Osteoblast (primary cell): ENCODE data around the gene CANX. TPM values are rescaled to one million over a fixed set of nuclear protein-coding genes. Genes with fewer than 3 reads are reported as not detected.
A peak's percentile ranks its signal among the peaks of the same experiment; 100 is the strongest.

ENCODE experiments used
- DNase-seq: peaks from one replicate; pipeline ENCODE4 v3.0.0; 2011; ENCODE audit warnings: low spot score, mixed read lengths; ENCODE audit not compliant: insufficient read length; ENCODE audit errors: missing footprints
- H2AFZ ChIP-seq: 2 replicates; pipeline ENCODE4 v1.6.0; 2011; ENCODE audit warnings: mild to moderate bottlenecking, low read length
- H3K27ac ChIP-seq: 2 replicates; pipeline ENCODE4 v1.5.1; 2011; ENCODE audit warnings: mild to moderate bottlenecking, low read depth, low read length, moderate library complexity
- H3K27me3 ChIP-seq: 2 replicates; pipeline ENCODE4 v1.6.0; 2012; ENCODE audit warnings: mild to moderate bottlenecking, control low read depth, inconsistent platforms, low read length, moderate library complexity; ENCODE audit not compliant: insufficient read depth
- H3K36me3 ChIP-seq: 2 replicates; pipeline ENCODE4 v1.5.1; 2011; ENCODE audit warnings: mild to moderate bottlenecking, low read length, control low read depth, moderate library complexity; ENCODE audit not compliant: insufficient read depth
- H3K4me1 ChIP-seq: 2 replicates; pipeline ENCODE4 v1.5.1; 2011; ENCODE audit warnings: mild to moderate bottlenecking, low read length, control low read depth, moderate library complexity; ENCODE audit not compliant: insufficient read depth
- H3K4me2 ChIP-seq: 2 replicates; pipeline ENCODE4 v1.6.0; 2011; ENCODE audit warnings: mild to moderate bottlenecking, low read length; ENCODE audit not compliant: insufficient read depth
- H3K4me3 ChIP-seq: fragments of 200-600 bp; sonication (generic); 3 replicates; pipeline ENCODE4 v1.5.1; 2012; ENCODE audit warnings: mild to moderate bottlenecking, low read length, inconsistent platforms; ENCODE audit not compliant: insufficient read depth
- H3K79me2 ChIP-seq: 2 replicates; pipeline ENCODE4 v1.6.0; 2012; ENCODE audit warnings: mild to moderate bottlenecking, low read length, control low read depth, inconsistent platforms; ENCODE audit not compliant: insufficient read depth
- H3K9me3 ChIP-seq: 2 replicates; pipeline ENCODE4 v1.5.1; 2011; ENCODE audit warnings: low read depth, low read length, control low read depth
- H4K20me1 ChIP-seq: 2 replicates; pipeline ENCODE4 v1.6.0; 2012; ENCODE audit warnings: mild to moderate bottlenecking, low read length, control low read depth; ENCODE audit not compliant: insufficient read depth
- total RNA-seq: library from RNA; depleted of rRNA; stranded (reverse); fragments of >200 nt; gene quantifications from 2 replicates; pipeline ENCODE4 v1.2.3, GENCODE V29; 2012
- TF ChIP-seq, protein P1 (sequence below): IDR thresholded peaks from 2 replicates; pipeline ENCODE4 v1.5.1; 2011; ENCODE audit warnings: mild to moderate bottlenecking, low read depth, low read length, moderate library complexity; ENCODE audit errors: extremely low read depth

CANX gene
- total RNA-seq, 1 donor = 698 TPM

DNA sequence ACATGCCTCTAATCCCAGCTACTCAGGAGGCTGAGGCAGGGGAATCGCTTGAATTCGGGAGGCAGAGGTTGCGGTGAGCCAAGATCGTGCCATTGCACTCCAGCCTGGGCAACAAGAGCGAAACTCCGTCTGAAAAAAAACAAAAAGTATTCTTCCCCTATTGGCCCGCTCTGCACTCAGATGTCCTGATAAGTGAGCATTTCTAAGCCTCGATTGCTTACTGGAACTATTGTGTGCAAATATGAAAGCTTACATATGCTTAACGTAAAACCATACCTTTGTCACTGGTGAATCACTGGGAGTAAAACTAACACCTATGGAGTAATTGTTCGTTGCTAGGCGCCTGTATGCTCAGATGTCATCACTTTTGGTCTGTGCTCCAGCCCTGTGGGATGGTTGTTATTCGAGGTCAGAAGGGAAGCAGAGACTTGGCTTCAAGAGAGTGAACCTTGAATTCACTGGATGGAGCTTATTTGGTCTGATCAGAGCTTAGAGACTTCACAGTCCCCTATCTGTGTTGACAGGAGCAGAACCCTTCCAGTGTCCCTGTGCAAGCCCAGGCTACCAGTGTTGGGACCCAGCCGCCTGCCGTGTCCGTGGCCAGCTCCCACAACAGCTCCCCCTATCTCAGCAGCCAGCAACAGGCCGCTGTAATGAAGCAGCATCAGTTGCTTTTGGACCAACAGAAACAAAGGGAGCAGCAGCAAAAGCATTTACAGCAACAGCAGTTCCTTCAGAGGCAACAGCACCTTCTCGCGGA is 69.7 kb downstream of the CANX start:
- Histone ChIP-seq H3K27ac (no peak overlapping the region), H3K9me3 (no peaks in the 10 kb centered on the region), H3K27me3 (no peaks in the 10 kb centered on the region), H2AFZ (no peak overlapping the region), H3K79me2 (peaks cover 53% of the 10 kb centered on the region), H3K4me3 (no peak overlapping the region), H3K4me1 (peaks cover 32% of the 10 kb centered on the region), H3K36me3 (peaks cover 60% of the 10 kb centered on the region), H4K20me1 (peaks cover 31% of the 10 kb centered on the region), H3K4me2 (no peak overlapping the region)
- TF ChIP-seq, protein P1, sequence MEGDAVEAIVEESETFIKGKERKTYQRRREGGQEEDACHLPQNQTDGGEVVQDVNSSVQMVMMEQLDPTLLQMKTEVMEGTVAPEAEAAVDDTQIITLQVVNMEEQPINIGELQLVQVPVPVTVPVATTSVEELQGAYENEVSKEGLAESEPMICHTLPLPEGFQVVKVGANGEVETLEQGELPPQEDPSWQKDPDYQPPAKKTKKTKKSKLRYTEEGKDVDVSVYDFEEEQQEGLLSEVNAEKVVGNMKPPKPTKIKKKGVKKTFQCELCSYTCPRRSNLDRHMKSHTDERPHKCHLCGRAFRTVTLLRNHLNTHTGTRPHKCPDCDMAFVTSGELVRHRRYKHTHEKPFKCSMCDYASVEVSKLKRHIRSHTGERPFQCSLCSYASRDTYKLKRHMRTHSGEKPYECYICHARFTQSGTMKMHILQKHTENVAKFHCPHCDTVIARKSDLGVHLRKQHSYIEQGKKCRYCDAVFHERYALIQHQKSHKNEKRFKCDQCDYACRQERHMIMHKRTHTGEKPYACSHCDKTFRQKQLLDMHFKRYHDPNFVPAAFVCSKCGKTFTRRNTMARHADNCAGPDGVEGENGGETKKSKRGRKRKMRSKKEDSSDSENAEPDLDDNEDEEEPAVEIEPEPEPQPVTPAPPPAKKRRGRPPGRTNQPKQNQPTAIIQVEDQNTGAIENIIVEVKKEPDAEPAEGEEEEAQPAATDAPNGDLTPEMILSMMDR = no peak
- DNase-seq = peak; percentile 37

DNA sequence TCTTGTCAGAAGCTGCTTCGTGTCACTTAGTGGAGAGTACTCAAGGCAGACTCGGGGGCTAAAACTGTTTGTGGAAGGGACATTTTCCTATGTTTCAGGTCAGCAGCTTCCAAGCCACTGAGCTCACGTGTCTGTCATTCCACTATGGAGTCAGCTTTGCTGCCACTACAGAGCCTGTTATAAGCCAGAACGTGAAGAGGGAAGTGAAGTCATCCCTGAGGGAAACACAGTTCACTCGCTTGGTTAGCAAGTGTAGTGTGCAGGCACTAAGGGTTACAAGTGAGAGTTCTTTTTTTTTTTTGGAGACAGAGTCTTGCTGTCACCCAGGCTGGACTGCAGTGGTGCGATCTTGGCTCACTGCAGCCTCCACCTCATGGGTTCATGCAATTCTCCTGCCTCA is 70.5 kb downstream of the CANX start:
- TF ChIP-seq, protein P1 = no peak
- Histone ChIP-seq H2AFZ (no peak overlapping the region), H3K4me1 (peaks cover 24% of the 10 kb centered on the region), H3K36me3 (peaks cover 66% of the 10 kb centered on the region), H3K27ac (no peak overlapping the region), H3K4me2 (no peak overlapping the region), H3K4me3 (no peak overlapping the region), H3K79me2 (peaks cover 46% of the 10 kb centered on the region), H3K27me3 (no peaks in the 10 kb centered on the region), H3K9me3 (no peaks in the 10 kb centered on the region), H4K20me1 (peaks cover 25% of the 10 kb centered on the region)
- no peak for DNase-seq

- Histone ChIP-seq H3K36me3 (peaks cover 70% of the 10 kb centered on the region), H3K4me3 (no peak overlapping the region), H3K79me2 (peaks cover 46% of the 10 kb centered on the region), H3K4me2 (no peak overlapping the region), H3K9me3 (no peaks in the 10 kb centered on the region), H3K27me3 (no peaks in the 10 kb centered on the region), H4K20me1 (peaks cover 25% of the 10 kb centered on the region), H3K4me1 (peaks cover 22% of the 10 kb centered on the region), H2AFZ (no peak overlapping the region), H3K27ac (no peak overlapping the region)
- DNase-seq = peak; percentile 45
- TF ChIP-seq, protein P1 = no peak
These were observed 71.0 kb downstream of the CANX start for GRCh38 chr5:179769796-179770195.

DNA sequence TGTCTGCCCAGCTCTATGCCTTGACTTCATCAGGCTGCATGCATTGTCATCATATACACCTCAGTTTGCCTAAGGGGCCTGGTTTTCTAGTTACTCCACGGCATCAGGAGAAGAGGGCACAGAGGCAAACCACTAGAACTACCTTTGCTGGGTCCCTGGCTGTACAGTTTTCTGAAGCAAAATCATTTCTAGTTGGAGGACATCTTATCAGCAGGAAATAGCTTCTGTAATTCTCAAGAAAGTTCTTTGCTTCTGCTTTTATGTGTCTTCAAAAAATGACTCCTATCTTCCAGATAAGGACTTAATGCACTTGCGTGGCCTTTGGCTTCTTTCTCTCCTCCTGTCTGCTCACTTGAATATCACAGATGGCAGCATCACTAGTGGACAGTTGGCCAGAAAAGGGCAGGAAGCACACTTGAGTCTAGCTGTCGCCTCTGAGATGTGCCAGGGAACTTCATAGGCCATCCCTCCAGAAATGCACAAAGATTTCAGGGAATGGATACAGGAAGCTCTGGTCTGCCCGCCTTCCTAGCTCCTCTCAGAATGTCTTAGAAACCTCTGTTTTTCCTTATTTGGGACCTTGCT is 72.6 kb downstream of the CANX start:
- no peaks in the 10 kb centered on the region for H3K27me3 ChIP-seq
- no peak for DNase-seq
- H3K79me2 ChIP-seq = peaks cover 44% of the 10 kb centered on the region
- H3K9me3 ChIP-seq = no peaks in the 10 kb centered on the region
- no peak overlapping the region for H3K27ac ChIP-seq
- TF ChIP-seq, protein P1 = no peak
- peaks cover 6% of the 10 kb centered on the region for H3K4me1 ChIP-seq
- no peak overlapping the region for H2AFZ ChIP-seq
- no peak overlapping the region for H3K4me3 ChIP-seq
- peaks cover 76% of the 10 kb centered on the region for H3K36me3 ChIP-seq
- no peak overlapping the region for H3K4me2 ChIP-seq
- H4K20me1 ChIP-seq = peaks cover 16% of the 10 kb centered on the region
